ENCODE measurements around the gene STK38. TPM values are rescaled to one million over a fixed set of nuclear protein-coding genes. Genes with fewer than 3 reads are reported as not detected.

The STK38 gene
- total RNA-seq, 1 donor from 2014 or later, result 31.6 TPM

DNA sequence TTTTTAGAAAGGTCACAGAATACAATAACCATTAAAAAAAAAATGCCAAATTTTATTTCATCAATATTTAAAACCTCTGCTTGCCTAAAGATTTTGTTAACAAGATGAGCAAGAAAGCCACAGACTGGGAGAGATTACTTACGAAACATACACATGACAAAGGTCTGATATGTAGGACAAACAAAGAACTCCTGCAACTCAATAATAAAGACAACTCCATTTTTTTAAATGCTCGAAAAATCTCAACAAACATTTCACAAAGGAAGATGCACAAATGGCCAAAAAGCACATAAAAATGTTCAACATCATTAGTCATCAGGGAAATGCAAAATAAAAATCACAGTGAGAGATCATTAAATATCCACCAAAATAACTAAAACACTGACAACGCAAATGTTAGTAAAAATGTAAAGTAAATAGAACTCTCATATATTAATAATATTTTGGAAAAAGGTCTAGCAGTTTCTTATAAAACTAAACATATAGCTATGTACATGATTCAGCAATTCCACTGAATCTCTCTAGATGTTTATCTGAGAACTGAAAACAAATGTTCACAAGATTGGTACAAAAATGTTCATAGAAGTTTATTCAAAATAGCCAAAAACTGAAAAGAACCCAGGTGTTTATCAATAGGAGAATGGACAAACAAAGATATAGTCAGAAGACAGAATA, 10.3 kb downstream of the STK38 start:
- no peak for DNase-seq (ENCODE audit: low spot score)
- intact Hi-C loops (cut with DNase I), result no loop called here

DNA sequence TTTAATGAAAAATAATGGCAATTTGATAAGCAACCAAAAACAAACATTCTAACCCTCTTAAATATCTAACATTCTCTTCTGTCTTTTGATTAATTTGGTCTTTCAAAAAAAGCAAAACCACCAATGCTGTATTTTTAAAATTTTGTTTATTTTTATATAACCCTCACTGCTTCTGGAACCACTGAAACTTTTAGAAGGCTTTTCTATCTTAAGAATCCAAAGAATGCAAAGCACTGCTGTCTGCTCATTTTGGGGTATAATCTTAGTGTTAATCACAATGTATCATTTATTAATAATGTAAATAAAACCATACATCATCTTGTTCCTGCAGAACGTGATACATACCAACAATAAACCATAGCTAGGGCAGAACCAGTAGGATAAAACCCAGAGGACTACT, 14.0 kb downstream of the STK38 start:
- intact Hi-C loops (cut with DNase I), result no loop called here
- DNase-seq (ENCODE audit: low spot score), result no peak

DNA sequence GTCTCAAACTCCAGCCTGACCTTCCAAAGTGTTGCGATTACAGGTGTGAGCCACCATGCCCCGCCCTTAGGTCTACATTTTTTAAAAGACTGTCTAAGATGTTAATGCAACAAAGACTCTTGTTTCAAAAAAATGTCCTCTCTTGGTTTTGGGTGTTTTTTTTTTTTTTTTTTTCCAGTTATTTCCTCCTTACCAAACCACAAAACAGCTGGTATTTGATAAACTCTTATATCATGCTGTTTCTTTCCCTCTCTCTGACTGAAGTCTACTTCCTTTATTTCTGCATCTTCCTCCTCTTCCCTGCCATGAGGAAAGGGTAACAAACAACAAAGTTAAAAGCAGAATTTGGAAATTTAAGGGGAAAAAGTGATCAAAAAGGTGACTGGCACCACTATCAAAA, 21.2 kb downstream of the STK38 start:
- intact Hi-C loops (cut with DNase I), result no loop called here
- no peak for DNase-seq (ENCODE audit: low spot score)

DNA sequence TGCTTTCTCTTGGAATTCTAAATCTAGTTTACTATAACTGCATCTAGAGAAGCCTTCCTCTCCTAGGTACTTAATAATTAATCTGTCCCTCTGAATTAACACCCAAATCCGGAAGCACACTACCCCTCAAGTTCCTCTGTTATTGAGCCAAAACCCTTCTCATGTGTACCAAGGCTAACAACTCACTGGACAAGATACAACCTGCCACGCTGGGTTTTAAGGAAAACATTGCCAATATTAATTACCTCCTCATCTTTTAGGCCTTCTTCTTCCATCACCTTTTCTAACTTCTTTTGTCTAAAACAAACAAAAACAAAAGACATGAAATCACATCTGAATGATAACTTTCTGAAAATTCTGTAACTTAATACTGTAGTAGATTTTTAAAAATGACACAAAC, 21.9 kb downstream of the STK38 start:
- no peak for DNase-seq (ENCODE audit: low spot score)

GRCh38 chr6:36524871-36525270, 22.4 kb downstream of the STK38 start:
- intact Hi-C loops (cut with DNase I), result no loop called here
- no peak for DNase-seq (ENCODE audit: low spot score)

More for the DNA sequence above, 21.9 kb downstream of the STK38 start:
- intact Hi-C loops (cut with DNase I), result no loop called here

DNA sequence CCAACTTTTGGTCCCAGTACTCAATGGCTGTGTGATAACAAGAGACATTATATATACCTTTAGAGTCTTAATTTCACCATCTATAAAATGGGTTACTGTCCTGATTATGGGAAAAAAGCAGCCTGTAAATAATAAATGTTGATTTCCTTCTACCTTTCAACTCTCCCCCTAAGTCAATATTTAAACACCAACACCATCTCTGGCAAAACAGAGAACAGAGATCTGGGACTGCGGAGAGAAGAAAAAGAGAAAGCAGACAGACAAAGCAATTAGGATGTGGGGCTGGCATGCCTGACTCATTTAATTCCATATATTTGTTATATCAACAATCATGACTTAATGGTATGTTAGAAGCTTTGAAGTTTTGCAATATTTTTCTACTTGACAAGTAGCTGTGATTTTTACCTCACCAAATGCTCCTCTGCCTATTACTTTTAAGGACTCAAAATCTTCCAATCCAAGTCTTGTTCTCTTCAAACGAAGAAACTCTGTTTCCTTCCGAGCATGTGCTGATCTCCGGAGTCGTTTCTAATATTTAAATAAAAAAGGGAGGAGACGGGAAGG, 23.3 kb downstream of the STK38 start:
- no peak for DNase-seq (ENCODE audit: low spot score)
- intact Hi-C loops (cut with DNase I), result no loop called here

- intact Hi-C loops (cut with DNase I), result no loop called here
- DNase-seq (ENCODE audit: low spot score), result no peak
Measured at GRCh38 chr6:36523451-36523850, 23.8 kb downstream of the STK38 start.

GRCh38 chr6:36519352-36519751, 27.9 kb downstream of the STK38 start:
- intact Hi-C loops (cut with DNase I), result no loop called here
- no peak for DNase-seq (ENCODE audit: low spot score)

DNA sequence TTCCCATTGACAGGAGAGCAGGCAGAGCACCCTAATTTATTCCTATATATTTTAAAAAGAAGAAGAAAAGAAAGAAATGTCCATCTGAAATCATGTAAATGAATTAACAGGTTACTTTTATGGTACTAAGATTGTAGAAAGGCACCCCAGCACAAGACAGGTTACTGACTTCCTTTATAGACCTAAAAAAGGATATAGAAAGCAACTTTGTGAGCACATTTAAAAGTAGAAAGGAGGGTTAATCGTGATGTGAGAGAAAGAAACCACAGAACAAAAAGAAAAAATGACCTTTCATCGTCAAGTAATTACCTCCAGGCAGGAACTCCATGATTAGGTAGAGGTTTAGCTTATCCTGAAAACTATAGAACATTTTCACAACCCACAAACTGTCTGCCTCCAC, 29.9 kb downstream of the STK38 start:
- no peak for DNase-seq (ENCODE audit: low spot score)
- intact Hi-C loops (cut with DNase I), result no loop called here

DNA sequence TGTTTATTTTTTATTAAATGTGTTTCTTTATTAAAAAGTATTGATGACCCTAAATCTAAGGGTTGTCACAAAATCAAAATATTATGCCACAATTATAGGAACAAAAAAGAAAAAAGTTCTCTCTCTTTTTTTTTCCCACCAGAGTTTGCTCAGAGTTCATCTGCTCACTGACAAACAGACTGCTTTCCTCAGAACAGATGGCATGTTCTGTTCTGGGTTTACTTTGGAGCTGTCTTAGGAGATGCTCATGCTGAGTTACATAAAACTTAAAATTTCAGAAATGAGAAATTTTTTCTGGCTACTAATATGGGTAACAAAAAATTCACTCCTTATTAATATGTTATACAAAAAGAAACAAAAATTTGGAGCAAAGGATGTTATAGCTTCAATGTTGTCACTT, 30.3 kb downstream of the STK38 start:
- intact Hi-C loops (cut with DNase I), result no loop called here
- no peak for DNase-seq (ENCODE audit: low spot score)

DNA sequence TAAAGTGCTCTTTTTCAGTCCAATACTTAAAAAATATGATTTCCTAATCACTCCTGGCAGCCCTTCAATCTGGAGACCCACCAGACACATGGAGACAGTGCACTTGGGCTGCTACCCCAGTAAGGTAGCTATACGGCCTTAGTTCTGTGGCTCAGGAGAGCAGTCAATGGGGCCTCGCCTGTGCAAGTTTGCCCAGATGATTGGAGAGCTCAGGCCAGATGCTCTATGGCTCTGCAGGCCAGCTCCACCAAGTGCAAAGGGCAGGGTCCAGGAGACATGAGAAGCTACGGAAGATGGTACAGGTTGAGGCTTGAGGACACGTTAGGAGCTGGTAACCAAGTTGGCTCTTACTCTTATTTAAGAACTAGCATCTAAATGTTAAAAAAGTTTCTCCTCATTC, 30.7 kb downstream of the STK38 start:
- DNase-seq (ENCODE audit: low spot score), result no peak
- intact Hi-C loops (cut with DNase I), result no loop called here

DNA sequence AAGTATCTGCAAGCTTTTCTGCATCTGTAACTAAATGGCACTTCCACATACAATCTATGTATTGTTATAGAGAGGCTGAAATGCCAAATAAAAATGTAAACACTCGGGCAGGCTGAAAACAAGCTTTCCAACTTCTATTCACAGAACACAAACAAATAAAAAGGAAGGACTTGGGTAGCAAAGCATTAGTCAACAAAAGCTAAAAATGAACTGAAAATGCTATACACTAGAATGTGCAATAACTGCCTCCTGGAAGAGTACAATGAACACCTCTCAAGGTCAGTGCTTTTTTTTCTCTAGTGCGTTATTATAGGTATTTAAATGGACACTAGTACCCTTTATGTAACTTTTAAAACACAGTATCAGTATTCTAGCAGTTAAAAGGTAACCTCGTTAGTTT, 31.4 kb downstream of the STK38 start:
- intact Hi-C loops (cut with DNase I), result no loop called here
- DNase-seq (ENCODE audit: low spot score), result no peak

DNA sequence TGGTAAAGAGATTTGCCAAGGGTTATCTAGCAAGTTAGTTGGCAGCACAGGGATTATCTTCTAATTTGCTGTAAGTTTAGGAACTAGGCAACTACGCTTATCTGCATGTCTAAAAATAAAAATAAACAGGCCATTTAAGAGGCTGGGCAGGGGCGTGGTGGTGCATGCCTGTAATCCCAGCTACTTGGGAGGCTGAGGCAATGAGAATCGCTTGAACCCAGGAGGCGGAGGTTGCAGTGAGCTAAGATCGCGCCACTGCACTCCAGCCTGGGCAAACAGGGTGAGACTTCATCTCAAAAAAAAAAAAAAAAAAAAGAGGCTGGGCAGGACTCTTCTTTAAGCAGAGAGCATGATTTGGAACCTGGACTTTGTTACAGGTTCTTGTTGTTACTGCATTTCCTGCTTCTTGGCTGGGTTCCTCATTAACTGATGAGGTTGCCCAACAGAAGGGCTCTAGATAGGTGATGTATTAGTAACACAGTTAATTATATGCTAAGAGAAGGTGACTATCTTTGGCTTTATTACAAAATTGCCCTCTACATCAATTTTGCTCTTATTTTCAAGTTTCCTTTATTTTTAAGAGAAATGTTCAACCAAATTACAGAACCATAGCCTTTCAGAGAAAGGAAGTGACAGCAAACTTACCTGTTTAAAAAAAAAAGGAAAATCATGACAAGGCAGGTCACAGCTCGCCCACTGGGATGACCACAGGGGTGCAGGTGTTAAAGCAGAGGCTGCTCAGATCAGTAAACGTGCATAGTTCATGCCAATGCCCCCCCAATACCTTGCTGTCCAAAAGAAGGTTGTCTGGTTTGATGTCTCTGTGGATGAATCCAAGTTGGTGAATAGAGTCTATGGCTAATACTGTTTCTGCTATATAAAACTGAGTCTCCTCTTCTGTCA, 32.5 kb downstream of the STK38 start:
- intact Hi-C loops (cut with DNase I), result no loop called here
- no peak for DNase-seq (ENCODE audit: low spot score)

DNA sequence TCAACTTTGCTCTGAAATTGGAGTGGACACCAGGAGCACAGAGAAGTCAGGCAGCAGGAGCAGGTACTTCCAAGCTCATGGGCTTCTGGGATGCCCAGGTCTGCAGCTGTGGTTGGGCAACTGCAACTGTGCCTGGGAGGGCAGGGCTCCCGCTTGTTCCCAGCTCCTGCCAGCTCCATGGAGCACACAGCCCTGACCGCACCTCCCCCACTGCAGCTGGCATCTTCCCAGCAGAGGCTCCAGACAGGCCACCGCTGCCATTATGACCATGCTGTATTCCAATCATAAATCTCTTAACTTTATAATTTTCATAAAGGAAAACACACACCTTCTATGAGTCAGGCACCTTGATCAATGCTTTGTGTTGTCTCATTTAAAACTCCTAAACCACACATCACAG, 36.9 kb downstream of the STK38 start:
- DNase-seq (ENCODE audit: low spot score), result no peak
- intact Hi-C loops (cut with DNase I), result no loop called here

DNA sequence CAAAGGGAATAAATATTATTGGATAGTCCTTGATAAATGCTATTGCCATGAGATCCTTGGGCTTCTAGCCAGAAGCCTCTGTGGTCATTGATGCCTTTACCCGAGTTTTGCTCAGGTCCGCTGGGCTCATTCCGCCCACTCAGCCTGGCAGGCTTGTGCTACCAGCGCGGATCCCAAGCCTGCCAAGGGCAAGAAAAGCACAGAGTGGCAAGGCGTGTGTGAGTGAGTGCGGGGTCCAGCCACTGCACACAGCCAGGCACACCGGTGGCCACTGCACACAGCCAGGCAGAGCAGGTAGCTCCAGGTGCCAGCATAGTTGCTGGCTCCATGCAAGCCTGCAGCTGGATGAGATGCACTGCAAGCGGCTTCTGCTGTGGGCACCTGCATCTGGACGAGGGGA, 38.7 kb downstream of the STK38 start:
- intact Hi-C loops (cut with DNase I), result no loop called here
- no peak for DNase-seq (ENCODE audit: low spot score)

DNA sequence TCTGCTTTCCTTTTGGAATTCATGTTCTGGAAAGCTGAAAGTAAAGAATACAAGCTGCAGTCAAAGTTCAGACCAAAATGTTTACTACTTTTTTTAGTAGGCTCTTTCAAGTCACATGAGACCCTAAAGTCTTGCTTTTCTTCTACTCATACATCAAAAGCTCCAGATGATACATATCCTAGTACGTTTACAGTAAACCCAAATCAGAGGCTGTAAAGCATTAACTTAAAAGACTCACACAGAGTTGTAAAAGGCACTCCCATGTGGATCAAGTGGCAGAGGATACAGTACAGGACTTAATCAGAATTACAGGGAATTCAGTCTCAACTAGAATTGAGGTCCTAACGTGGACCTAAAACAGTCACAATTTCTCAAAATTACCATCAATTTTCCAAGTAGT, 40.7 kb downstream of the STK38 start:
- intact Hi-C loops (cut with DNase I), result no loop called here
- DNase-seq (ENCODE audit: low spot score), result no peak

GRCh38 chr6:36505744-36506534, 41.3 kb downstream of the STK38 start:
- DNase-seq (ENCODE audit: low spot score), result no peak
- intact Hi-C loops (cut with DNase I), result no loop called here

GRCh38 chr6:36504982-36505381, 42.3 kb downstream of the STK38 start:
- no peak for DNase-seq (ENCODE audit: low spot score)
- intact Hi-C loops (cut with DNase I), result no loop called here

DNA sequence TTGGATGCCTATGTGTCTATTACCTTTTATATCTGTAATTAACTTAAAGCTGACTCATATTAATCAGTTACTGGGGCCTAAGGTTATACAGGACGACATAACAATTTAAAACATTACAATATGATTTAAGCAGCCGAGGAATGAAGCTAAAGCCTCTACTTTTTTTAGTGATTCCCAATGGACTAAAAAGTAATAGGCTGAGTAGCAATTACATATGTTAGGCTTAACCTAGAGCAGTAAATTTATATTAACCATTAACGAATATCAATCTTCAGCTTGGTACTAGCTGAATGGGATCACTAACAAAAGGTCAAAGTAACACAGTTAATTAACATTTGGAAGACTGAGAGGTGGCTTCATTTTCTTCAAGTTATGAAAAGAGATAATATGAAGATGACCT, 43.1 kb downstream of the STK38 start:
- intact Hi-C loops (cut with DNase I), result no loop called here
- no peak for DNase-seq (ENCODE audit: low spot score)

DNA sequence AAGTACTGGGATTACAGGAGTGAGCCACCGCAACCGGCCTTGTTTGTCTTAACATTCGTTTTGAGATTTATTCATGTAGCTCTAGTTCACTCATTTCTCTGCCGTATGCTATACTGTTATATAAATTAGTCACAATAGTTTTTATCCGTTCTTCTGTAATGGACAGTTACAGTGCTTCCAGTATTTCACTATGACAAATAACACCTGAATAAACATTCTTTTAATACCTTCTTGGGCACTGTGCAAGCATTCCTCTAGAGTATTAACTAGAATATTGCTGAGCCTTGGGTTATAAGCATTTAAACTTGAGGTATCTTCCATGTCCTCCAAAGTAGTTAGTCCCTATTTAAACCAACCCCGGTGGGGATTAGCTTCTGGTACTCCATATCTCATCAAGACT, 45.6 kb downstream of the STK38 start:
- DNase-seq (ENCODE audit: low spot score), result no peak
- intact Hi-C loops (cut with DNase I), result no loop called here

Measured in cardiac septum (tissue), 1 donor.